ENCODE data around the gene ARHGAP33.
A peak's percentile ranks its signal among the peaks of the same experiment; 100 is the strongest.

The ARHGAP33 gene

DNA sequence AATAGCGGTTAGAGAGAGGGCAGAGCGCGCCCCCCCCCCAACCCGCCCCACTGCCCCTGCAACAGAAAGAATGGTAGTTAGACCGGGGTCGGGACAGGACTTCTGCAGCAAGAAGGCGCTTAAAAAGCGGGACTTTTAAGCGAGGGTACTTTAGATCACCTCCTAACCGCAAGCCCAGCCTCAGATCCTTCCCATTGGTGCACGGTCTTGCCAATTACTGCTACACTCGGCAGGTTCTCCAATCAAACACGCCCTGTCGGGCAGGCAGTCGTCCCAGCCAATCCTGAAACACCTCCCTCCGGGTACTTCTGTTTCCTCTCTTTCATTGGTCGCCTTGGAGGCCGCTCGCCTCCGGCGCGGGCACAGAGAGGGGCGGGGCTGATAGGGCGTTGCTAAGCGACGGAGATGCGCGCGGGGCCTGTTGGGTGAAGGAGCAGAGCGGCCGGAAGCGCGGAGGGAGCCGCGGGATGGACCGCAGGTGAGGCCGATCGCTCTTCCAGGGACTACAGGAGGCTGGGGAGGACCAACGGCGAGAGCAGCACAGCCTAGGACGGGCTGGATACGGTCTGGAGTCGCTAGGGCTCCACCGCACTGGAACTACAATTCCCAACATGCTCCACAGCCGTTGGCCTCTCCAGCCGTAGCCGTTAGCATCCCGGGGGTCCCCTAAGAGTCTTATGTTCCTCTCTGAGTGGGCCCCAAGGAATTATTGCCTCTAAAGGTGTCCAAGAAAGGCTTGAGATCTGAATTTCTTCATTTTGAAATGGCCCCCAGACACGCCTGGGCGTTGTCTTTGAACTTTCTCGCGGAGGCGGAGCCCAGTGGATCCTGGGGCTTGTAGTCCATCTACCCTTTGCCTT is 17.4 kb upstream of the ARHGAP33 start, which contains the start of gene PROSER3:
TSS of gene PROSER3 (plus strand) at position 428 of the 860 bp plus-strand sequence. CDS start at position 468, 40 bp downstream.
- TF ChIP-seq, protein P1, sequence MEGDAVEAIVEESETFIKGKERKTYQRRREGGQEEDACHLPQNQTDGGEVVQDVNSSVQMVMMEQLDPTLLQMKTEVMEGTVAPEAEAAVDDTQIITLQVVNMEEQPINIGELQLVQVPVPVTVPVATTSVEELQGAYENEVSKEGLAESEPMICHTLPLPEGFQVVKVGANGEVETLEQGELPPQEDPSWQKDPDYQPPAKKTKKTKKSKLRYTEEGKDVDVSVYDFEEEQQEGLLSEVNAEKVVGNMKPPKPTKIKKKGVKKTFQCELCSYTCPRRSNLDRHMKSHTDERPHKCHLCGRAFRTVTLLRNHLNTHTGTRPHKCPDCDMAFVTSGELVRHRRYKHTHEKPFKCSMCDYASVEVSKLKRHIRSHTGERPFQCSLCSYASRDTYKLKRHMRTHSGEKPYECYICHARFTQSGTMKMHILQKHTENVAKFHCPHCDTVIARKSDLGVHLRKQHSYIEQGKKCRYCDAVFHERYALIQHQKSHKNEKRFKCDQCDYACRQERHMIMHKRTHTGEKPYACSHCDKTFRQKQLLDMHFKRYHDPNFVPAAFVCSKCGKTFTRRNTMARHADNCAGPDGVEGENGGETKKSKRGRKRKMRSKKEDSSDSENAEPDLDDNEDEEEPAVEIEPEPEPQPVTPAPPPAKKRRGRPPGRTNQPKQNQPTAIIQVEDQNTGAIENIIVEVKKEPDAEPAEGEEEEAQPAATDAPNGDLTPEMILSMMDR (IDR thresholded peaks at IDR 0.05; ENCODE audit: borderline replicate concordance, insufficient read depth, low read depth, low read length) = no peak
- H3K4me3 ChIP-seq (ENCODE audit: low read depth, low read length) = peak within 1 kb of the TSS; percentile 90

DNA sequence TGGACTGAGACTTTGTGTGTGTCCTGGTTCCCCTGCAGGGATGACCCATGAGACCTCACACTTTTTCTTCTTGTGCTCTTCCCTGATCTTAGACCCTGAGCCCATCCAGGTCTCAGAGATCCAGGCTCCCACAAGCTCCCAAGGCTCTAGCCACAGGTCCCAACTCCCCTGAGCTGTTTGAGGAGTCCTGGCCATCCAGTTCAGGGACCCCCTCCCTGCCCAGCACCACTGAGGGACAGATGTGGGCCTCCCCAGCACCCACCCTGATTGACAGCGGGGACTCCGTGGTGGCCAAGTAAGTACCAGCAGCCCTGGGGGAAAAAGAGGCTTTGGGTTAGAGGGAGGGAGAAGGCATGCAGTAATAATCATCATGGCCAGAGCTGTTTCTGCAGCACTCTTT is 15.7 kb upstream of the ARHGAP33 start:
- H3K4me3 ChIP-seq (ENCODE audit: low read depth, low read length) = no peak overlapping the region
- TF ChIP-seq, protein P1 (IDR thresholded peaks at IDR 0.05; ENCODE audit: borderline replicate concordance, insufficient read depth, low read depth, low read length) = no peak

DNA sequence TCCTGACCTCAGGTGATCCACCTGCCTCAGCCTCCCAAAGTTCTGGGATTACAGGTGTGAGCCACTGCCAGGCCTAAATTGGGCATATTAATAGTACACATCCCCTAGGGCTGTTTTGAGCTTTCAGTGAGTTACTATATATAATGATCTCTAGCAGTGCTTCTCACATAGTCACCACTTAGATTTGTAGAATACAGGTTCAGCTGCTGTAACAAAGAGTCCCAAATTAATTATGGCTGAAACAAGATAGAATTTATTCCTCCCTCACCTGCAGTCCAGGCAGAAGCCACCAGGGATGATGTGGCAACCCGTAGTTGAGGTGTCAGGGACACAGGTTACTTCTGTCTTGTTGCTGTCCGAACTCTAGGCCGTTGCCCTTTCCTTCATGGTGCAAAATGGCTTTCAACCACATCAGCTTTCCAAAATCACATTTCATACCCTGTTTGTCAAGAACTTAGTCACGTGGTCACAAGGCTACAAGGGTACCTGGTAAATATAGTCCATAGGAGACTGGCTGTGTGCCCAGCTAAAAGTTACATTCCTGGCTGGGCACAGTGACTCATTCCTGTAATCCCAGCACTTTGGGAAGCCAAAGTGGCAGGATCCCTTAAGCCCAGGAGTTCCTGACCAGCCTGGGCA is 14.5 kb upstream of the ARHGAP33 start:
- no peak overlapping the region for H3K4me3 ChIP-seq (ENCODE audit: low read depth, low read length)
- TF ChIP-seq, protein P1 (IDR thresholded peaks at IDR 0.05; ENCODE audit: borderline replicate concordance, insufficient read depth, low read depth, low read length) = no peak

DNA sequence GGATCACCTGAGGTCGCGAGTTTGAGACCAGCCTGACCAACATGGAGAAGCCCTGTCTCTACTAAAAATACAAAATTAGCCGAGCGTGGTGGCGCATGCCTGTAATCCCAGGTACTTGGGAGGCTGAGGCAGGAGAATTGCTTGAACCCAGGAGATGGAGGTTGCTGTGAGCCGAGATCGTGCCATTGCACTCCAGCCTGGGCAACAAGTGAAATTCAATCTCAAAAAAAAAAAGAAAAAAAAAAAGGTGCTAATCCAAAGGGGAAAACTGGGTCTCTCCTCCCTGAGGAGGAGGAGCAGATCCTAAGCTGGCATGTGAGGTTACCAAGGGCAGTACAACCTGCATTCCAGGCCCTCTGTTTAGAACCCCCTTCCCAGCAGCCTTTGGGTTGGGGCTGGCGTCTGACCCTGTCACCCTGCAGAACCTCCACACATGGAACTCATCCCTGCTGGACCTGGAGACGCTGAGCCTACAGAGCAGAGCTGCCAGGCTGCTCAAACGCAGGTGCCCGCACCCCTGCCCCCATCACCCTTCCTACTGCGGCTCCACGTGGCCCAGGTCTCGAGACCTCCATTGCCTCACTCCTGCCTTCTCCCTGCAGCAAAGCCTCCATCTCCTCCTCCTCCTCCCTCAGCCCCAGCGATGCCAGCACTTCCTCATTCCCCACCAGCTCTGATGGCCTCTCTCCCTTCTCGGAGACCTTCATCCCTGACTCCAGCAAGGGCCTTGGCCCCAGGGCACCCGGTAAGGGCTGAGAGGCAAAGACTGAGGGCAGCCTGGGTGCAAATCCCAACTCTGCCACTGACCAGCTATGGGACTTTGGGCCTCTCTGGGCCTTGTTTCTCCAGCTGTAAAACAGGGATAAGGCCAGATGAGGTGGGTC is 10.7 kb upstream of the ARHGAP33 start:
- TF ChIP-seq, protein P1 (IDR thresholded peaks at IDR 0.05; ENCODE audit: borderline replicate concordance, insufficient read depth, low read depth, low read length) = no peak
- no peak overlapping the region for H3K4me3 ChIP-seq (ENCODE audit: low read depth, low read length)

DNA sequence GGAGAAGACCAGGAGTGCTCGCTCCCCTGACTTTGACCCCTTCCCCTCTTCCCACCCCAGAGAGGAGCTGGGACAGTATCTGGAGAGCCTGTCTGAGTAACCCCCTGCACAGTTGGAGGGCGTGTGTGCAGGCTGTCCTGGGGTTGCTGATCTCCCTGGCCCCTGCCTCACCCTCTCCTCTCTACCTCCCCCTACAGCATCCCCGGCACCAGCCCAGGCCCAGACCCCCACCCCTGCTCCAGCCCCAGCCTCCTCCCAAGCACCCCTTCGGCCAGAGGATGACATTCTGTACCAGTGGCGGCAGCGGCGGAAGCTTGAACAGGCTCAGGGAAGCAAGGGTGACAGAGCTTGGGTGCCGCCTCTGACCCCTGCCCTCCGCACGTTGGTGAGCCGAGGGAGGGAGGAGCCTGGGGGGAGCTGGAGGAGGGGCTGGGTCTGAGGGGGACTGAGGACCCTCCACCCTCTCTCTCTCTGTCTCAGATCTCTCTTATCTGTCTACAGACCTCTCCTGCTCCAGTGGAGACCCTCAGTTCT is 8.7 kb upstream of the ARHGAP33 start:
- TF ChIP-seq, protein P1 (IDR thresholded peaks at IDR 0.05; ENCODE audit: borderline replicate concordance, insufficient read depth, low read depth, low read length) = no peak
- no peak overlapping the region for H3K4me3 ChIP-seq (ENCODE audit: low read depth, low read length)

DNA sequence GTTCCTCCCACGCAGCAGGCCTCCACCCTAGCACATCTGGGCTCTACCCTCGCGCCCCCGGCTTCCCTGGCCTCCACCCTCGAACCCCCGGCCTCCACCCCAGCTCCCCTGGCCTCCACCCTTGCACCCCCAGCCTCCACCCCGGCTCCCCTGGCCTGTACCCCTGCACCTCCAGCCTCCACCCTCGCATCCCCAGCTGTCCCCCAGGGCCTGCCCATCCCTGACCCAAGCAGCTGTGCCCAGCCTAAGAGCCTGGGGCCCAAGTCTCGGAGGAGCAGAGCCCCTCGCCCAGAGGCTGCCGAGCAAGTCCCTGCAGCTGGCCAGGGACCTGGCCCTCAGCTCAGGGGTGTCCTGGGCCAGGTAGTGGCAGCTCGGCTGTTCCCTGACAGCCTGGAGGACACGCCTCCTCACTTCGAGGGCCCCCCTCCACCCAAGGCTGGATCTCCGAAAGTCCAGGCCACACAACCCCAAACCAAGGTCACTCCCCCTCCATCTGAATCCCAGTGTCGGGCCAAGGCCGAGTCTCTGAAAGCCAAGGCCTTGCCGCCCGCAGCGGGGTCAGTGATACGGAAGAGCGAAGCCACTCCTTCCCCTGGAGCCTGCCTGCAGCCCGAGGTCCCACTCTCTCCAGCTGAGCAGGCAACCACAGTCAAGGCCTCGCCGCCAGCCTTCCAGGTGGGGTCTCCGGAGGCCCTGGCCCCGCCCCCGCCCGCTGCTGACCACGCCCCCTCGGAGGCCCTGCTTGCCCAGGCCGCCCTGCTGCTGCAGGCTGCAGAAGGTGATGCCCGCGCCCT is 7.9 kb upstream of the ARHGAP33 start:
- TF ChIP-seq, protein P1 (IDR thresholded peaks at IDR 0.05; ENCODE audit: borderline replicate concordance, insufficient read depth, low read depth, low read length) = no peak
- no peak overlapping the region for H3K4me3 ChIP-seq (ENCODE audit: low read depth, low read length)

Measured in GM12875 (cell line).